HS-27A (cell line): Measurements from ENCODE around the gene COL24A1.
"Not testable (repeated sequence)": the region's sequence is repeated elsewhere in the genome, so short reads cannot be mapped to it uniquely, and the experiment has no call there.

Experiments
- DNase-seq: peaks from one replicate; pipeline ENCODE4 v3.0.0-alpha.2; 2012; ENCODE audit warnings: low read depth, missing footprints

The COL24A1 gene

DNA sequence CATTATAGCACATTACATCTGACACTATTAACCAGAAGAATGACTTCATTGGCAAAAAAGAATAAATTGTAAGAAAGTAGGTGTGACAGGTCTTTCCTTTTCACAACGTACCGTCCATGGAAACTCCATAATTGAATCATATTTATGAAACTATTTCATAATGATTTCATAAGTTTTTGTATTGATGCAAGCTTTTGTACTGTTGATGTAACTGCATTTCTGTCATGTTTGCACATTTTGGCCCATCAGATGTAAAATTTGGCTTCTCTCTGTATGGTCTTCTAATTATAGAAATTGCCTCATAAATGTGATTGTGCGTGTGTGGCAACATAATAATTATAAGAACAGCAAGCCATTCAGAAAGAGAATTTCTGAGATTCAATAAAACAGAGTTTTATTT is 267.7 kb downstream of the COL24A1 start:
- no peak for DNase-seq

DNA sequence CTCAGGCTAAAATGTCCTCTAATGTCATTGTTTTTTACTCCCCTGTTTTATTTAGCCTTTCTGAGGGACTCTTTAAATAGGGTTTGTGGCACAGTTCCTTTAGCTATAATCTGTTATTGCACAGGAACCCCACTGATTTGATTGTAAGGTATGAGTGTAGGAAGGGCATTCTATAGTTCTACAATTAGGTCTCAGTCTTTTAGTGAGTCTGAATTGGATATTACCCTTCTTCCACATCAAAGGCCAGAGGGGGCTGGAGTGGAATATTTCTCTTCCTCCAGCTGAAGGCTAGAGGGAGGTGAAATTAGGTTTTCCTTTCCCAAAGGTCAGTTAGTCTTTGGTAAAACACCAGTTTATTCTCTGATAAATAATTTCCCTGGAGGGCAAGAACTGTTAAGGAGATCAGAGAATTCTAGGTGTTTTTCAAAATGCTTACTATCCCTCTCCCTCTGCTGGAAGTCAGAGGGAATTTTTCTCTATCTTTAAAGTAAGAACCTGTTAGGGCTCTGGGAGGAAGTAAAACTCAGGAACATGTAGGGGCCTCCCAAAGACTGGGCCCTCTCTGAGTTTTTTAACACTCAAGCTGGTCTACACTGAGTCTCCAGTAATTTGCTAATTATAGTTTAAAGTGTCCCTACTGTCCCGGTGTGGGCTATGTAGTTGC is 272.1 kb downstream of the COL24A1 start:
- DNase-seq, result no peak

DNA sequence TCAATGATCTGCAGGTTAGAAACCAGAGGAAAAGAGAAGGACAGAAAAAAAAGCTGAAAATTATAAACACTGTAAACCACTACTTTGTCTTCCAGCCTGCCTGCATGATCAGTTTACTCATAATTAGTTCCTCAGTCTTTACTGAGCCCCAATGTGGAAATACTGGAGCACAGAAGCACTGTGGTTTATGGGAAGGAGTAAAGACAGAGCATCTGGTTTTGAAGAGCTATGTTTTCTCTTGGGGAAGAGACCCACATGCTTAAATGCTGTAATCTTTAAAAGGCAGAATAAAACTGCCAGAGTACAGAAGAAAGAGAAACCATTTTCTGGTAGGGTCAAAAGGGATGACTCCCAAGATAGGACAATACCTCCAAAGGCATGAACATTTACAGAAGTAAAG is 289.4 kb downstream of the COL24A1 start:
- DNase-seq, result no peak

DNA sequence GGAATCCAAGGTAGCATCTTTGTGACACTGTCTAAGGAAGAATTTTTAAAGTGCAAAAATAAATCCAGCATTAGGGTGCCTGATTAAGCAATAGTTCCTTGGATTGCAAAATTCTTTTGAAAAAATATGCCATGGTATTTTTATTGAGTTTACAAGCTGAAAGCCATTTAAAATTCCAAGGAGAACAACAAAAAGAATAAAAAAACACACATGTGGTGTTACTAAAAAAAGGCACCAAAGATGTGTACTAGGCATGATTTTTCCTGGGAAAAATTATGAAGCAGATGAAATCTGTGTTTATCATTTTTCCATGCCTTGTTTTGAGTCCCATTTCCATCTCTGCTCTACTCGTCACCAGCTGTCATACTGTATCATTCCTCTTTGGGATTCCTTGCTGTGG is 291.4 kb downstream of the COL24A1 start:
- no peak for DNase-seq

DNA sequence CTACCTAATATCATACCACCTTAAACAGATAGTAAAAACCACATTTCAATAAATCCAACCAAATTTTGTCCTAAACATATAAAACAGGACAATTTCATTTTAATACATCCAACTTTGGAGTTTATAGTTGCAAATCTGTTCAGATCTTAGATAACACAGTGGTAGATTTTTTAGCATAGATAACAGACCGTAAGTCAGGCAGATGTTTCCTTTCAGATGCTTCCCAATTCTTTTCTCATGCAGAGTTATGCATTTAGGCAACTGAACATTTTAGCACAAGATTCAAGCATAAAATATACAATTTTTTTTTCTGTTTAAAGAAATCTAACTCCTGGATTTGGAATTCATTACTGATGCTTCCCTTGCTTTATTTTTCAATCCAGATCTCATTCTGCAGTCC is 291.8 kb downstream of the COL24A1 start:
- DNase-seq, result no peak

DNA sequence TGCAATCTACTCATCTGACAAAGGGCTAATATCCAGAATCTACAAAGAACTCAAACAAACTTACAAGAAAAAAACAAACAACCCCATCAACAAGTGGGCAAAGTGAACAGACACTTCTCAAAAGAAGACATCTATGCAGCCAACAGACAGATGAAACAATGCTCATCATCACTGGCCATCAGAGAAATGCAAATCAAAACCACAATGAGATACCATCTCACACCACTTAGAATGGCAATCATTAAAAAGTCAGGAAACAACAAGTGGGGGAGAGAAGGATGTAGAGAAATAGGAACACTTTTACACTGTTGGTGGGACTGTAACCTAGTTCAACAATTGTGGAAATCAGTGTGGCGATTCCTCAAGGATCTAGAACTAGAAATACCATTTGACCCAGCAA is 292.9 kb downstream of the COL24A1 start:
- DNase-seq, result not testable (repeated sequence)

DNA sequence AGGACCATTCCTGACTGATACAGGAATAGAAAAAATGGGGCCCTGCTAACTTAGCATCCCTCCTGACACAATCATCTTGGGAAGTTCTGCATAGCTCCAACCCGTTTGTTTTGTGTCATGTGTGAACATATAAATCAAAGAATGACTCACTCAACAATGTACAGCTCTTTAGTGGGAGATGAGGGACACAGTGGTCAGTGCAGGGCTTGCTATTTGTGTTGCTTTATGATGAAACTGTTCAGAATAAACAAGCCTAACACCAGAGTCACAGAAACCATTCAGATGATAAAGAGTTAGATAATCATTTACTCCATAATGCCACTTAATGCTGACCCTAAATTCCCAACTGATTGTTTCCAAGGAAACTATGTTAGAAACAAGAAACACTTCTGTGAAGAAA is 294.1 kb downstream of the COL24A1 start:
- DNase-seq, result no peak

DNA sequence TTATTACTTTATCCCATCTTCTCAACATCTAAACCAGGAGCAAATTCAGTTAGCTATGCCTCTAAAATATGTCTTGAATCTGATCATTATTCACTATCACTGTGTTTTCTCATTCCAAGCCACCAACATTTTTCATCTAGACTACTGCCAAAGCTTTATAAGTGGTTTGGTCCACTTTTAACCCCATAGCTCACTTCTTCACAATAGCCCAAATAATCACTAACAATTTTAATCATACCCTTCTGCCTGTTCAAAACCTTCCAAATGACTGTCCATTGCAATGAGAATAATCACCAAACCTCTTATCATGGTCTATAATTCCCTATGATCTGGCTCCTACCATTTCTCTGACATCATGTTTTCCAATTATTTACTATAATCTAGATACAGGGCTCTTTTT is 298.6 kb downstream of the COL24A1 start:
- DNase-seq, result no peak

DNA sequence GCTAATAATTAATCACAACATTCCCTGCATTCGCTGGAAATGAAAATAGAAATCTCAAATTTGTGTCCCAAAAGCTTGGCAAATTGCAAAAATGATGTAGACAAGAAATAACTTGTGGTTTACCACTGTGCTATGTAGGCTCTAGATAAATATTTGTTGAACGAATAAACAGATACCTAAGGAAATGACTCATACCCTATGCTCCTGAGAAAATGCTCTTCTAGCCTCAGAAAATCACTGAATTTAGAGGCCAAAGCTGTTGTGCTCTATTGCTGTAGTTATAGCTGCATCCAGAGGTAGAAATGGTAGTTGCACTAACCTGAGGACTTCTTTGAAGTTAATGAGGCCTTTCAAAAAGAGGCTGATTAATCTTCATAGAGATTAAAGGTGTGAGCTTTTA is 306.3 kb downstream of the COL24A1 start:
- DNase-seq, result peak; percentile 80

DNA sequence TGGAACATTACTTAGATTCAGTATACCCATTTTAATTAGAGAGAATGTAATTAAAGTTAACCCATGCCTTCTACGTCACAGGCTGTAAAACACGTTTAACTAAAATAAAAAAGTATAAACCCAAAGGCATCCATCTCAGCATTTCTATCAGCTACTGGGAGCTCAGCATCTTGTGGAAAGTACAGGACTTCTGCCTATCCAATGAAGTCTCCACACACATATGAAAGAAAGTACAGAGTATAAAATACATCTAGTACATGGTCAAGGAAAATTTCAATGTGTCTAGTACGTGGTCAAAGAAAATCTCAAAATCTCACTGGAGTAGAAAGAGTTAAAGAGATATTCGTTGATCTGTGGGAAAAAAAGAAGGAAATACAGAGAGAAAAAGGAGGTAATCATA is 306.9 kb downstream of the COL24A1 start:
- DNase-seq, result no peak

DNA sequence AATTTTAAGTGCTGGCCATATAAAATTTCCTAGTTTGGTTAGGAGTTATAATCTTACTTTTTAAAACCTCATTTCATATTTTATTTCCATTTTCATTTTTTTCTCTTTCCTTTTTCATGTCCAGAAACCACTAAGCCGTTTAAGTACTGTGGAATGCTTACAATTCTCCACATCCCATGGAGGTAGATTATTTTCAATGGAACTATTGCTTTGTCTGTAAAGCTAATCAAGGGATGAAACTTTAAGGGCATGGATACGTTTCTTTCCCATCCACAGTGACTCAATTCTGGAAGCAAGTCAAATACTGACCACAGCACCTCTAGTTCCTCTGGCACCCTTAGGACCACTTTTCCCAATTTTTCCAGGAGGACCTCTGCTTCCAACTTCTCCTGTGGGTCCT is 309.2 kb downstream of the COL24A1 start:
- no peak for DNase-seq

DNA sequence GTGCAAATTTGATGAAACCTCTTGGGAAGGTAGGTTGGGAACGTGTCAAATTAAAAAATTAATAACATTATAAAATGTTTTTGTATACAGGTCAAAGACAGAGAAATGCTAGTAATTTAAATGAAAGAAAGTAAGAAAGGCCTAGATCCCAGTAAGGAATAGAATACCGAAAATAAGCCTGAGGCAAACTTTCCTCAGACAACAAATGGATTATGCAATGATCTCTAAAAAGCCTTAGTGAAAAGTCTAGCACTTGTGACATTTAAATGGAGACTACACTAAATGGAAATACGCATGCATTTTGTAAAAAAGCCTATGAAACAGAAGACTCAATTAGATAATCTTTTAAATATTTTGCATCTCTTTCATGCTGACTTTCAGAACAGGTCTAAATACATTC is 309.9 kb downstream of the COL24A1 start:
- DNase-seq, result no peak

DNA sequence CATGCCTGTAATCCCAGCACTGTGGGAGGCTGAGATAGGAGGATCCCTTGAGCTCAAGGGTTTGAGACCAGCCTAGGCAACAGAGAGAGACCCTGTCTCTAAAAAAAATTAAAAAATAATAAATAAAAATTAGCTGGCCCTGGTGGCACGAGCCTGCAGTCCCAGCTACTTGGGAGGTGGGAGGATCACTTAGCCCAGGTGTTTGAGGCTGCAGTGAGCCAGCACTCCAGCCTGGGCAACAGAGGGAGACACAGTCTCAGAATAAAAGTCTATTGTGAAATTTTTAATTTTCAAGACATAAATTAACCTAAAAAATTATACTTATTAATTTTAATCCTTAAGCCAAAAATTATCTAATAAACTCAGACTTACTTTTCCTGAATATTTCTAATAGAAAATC is 317.1 kb downstream of the COL24A1 start:
- DNase-seq, result no peak

DNA sequence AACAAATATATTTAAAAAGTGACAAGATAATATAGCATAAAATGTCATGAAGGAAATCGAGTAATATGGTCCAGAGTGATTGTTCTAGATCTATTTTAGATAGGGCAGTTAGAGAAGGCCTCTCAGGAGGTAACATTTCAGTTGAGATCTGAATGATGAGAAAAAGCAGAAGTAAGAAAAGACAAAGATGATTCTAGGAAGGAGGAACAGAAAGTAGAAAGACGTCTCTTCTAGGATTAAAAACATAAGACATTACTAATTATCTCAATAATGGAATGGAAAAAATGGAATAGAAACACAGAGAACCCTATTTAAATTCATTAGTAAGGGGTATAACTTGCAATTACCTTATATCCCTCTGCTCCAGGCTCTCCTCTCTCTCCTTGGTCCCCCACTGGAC is 318.3 kb downstream of the COL24A1 start:
- no peak for DNase-seq

DNA sequence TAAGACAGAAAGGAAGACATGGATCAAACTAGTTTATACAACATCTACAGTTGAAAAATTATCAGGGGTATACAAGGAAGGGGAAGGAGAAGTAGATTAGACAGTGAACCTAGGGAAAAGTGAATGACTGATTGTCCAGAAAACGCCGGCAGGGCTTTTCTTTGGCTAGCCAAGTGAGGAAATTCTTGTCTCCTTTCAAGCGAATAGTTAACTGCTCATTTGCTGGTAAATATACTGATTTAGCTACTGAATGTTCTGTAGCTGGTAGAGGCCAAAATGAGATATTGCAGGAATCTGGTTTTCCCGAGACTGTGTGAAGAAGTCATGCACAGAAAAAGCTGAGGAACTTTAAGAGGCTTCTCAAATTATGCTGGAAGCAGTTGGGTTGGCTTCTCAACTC is 319.8 kb downstream of the COL24A1 start:
- DNase-seq, result no peak

DNA sequence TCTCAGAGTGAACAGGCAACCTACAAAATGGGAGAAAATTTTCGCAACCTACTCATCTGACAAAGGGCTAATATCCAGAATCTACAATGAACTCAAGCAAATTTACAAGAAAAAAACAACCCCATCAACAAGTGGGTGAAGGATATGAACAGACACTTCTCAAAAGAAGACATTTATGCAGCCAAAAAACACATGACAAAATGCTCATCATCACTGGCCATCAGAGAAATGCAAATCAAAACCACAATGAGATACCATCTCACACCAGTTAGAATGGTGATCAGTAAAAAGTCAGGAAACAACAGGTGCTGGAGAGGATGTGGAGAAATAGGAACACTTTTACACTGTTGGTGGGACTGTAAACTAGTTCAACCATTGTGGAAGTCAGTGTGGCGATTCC is 323.4 kb downstream of the COL24A1 start:
- DNase-seq, result not testable (repeated sequence)

DNA sequence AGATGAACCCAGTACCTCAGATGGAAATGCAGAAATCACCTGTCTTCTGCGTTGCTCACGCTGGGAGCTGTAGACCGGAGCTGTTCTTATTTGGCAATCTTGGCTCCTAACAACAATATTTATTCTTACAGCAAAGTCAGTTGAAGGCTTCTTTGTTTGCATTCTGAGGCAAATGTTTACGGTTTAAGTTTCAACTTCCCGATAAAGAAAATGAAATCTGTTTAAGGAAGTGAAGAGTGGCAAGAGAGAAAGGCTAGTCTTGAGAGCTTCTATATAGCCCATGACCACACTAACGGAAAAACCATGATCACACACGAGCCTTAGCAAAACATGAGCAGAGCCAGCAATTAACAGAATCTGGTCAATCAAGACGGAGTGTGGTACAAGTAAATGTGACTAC is 325.7 kb downstream of the COL24A1 start:
- DNase-seq, result no peak

DNA sequence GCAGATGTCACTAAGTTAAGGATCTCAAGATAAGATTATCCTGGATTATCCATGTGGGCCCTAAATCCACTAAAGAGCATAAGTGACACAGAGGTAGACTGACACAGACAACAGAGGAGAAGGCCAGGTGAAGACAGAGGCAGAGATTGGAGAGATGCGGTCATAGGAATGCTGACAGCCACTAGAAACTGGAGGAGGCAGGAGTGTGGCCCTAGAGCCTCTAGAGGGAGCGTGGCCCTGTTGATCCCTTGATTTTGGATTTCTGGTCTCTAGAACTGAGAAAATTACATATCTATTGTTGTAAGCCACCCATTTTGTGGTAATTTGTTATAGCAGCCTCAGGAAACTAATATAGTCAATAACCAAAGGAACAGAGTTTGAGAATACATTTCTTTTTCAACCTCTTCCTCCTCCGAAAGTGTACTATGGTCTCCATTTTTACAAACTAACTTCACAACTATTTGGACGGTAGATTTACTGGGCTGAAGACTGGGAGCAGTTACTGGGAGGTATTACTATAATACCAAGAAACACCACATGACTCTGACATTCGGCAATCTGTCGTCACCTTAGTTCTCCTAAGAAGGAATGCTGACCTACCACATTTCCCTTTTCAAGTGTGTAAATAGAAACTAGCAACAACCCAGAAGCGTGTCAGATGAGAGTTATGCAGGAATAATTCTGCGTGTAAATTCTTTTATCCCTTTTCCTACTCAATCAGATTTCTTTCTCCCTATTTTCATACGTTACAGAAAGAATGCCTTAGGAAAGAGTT is 332.3 kb downstream of the COL24A1 start:
- no peak for DNase-seq

DNA sequence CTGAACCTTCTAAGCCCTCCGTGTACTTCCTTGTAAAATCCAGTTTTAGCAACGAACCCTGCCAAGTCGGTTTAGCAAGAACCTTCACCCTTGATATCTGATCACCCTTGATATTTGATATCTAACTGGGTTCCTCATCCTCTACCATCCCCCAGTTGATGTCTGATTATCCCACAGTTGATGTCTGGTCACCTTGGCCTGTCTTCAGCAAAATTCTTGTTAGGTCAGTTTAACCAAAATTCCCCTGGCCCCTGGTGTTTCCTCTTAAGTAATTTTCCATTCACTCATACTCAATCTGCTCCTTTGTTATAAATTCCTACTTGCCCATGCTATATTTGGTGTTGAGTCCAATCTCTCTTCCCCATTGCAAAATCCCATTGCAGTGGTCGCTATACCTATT is 333.9 kb downstream of the COL24A1 start:
- no peak for DNase-seq

DNA sequence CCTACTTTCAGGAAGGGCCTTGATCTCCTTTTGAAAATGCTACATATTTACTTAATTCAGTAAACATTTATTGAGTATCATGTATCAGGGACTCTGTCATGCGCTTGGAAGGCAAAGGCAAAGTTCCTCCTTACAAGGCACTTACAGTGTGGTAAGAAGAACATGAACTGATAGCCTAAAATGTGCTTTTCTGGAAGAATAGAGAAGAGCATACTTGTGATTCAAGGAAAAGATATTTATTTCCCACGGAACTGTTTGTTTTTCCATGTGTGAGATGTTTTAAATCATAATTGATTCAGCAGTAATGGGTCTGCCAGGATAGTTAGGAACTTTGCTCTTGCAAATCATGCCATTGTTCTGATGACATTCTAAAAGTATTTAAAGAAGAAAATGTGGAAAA is 338.2 kb downstream of the COL24A1 start:
- DNase-seq, result no peak

DNA sequence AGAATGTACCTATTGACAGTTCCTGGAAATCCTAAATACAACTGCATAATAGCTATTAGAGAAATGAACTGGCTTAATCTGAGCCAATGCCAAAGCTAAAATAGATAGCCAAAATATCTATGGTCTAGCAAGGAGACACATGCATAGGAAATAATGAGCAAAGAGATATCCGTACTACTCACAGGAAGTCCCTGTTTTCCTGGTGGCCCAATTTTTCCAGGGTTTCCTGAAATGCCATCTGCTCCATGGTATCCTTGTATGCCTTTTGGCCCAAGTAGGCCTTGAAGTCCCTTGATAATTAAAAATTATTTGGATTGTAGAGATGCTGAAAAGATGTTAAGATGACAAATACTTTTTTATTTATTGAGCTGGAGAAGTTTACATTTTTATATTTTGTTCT is 340.0 kb downstream of the COL24A1 start:
- no peak for DNase-seq

DNA sequence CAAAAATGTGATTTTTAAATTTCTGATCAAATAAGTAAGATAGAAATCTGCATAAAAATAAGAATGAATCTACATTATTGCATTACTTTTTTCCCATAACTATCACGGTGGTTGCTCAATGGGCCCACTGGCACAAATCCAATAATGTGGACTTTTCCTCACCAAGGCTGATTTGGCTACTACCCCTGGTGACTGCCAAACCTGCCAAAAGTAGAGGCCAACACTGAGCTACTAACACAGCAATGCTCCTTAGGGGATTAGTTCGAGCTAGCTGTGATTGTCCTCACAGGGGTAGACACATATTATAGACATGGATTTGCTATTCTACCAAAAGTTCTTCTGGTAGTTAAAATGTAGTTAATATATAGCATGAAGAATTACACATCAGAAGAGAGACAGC is 340.7 kb downstream of the COL24A1 start:
- DNase-seq, result no peak

DNA sequence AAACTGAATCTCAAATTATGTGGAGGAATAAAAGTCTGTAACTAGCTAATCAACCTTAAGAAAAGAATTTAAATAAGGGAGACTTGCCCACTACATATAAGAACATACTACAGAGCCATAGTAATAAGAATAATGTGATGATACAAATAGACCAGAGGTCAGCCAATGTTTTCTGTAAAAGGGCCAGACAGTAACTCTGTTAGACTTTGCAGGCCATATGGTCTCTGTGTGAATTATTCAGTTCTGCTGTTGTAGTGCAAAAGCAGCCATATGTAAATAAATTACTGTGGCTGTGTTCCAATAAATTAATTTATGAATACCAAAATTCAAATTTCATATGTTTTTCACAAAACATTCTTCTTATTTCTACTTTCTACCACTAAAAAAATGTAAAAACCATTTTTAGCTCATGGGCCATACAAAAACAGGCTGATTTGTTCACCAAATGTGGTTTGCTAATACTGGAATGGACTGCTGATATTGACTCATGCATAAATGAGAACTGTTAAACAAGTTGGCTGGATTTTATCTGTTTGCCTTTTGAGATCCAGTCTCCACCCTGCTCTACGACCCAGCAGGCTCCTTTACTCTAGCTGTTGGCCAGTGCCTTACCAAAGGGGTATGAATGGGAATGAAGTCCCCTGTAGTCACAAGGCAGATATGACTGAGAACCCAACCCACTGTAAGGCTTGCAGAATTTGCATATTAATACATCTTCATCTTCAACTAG is 350.2 kb downstream of the COL24A1 start:
- no peak for DNase-seq
